Right renal cortex interstitium (tissue), 3 donors: ENCODE data around the gene CD24. TPM values are rescaled to one million over a fixed set of nuclear protein-coding genes. Genes with fewer than 3 reads are reported as not detected.
A peak's percentile ranks its signal among the peaks of the same experiment; 100 is the strongest.
"Not testable (repeated sequence)": the region's sequence is repeated elsewhere in the genome, so short reads cannot be mapped to it uniquely, and the experiment has no call there.

ENCODE experiments used
- DNase-seq, 3 donors: peaks; one replicate each; pipeline ENCODE4 v3.0.0-alpha.2; 2013; ENCODE audit warnings: low read depth in 3 of 3, low spot score in 2 of 3
- polyA plus RNA-seq, 3 donors: library from polyadenylated mRNA; unstranded; fragments of 120-200 nt; gene quantifications; one replicate each; pipeline ENCODE4 v1.2.1, GENCODE V29; 2013; ENCODE audit not compliant: insufficient read length in 3 of 3

Gene CD24
- polyA plus RNA-seq, 3 donors, result 1,045 to 1,256 (median 1,071) TPM

DNA sequence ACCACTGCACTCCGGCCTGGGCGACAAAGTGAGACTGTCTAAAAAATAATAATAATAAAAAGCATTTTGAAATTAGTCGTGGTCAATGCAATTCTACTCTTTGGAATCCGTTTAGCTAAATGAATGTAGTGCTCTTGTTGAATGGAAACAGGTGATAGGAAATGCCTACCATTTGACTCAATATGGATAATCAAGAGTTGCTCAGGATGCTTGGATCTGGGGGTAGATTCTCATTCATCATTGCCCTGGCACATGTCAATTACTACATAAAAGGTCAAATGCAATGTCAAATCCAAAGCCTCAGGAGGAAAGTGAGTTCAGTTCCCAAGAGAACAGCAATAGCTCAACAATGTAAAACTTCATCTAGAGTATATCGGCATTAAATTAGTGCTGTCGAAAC, 3.8 kb downstream of the CD24 start:
- not testable (repeated sequence) for DNase-seq

DNA sequence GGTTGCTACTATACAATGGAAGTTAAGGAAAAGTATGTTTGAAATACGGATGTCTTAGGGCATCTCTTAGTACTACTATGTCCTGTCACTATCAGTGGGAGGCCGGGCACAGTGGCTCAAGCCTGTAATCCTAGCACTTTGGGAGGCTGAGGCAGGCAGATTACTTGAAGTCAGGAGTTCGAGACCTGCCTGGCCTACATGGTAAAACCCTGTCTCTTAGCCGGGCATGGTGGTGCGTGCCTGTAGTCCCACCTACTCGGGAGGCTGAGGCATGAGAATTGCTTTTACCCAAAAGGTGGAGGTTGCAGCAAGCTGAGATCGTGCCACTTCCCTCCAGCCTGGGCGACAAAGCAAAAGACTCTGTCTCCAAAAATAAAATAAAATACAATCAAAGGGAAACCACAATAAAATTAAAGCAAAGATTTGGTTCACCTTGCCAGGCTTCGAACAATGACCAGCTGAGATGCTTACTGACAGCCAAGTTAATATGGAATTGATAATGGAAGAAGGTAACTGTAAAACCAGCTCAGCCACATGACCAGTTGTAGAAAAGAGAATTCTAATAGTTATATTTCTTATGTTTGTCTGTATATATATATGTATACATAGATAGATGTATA, 6.5 kb downstream of the CD24 start:
- DNase-seq, result no peak

DNA sequence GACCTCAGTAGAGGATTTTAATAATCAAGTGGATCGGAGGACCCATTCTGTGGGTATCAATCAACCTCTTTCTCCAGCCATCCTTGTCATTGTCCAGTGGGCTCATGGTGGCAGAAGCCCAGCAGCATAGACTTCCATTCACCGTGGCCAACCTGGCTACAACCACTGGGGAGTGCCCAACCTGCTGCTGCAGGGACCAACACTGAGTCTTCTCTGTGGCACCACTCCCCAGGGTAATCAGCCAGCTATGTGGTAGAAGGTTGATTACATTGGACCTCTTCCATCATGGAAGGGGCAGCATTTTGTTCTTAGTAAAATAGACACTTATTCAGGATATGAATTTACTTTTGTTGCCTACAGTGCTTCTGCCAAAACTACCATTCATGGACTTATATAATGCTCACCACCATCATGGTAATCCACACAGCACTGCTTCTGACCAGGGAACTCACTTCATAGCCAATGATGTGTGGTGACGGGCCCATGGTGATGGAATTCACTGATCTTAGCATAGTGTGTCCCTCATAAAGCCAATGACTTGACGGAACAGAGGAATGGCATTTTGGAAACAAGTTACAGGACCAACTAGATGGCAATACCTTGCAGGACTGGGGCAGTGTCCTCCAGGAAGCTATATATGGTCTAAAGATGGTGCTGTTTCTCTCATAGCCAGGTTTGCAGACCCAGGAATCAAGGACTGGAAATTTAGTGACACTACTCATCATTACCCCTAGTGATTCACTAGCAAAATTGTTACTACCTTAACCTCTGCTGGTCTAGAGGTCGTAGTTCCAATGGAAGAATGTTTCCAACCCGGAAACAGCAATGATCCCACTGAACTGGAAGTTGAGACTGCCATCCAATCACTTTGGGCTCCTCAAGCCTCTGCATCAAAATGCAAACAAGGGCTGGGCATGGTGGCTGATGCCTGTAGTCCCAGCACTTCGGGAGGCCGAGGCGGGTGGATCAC, 7.6 kb downstream of the CD24 start:
- DNase-seq, result no peak

DNA sequence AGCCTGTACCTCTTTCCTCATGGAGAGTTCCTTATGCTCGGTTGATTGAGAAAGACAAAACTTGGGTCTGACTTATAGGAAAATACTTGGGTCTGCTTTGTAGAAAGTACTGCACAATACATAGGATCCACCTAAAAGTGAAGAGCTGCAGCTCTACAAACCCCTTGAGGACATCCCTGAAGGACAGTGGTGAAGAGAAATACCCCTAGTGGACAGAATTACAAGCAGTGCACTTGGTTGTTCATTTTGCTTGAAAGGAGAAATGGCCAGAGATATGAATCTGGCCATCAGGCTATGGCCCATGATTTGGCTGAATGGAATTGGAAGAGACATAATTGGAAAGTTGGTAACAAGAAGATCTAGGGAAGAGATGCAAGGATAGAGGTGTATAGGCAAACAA, 8.3 kb downstream of the CD24 start:
- DNase-seq, result no peak

DNA sequence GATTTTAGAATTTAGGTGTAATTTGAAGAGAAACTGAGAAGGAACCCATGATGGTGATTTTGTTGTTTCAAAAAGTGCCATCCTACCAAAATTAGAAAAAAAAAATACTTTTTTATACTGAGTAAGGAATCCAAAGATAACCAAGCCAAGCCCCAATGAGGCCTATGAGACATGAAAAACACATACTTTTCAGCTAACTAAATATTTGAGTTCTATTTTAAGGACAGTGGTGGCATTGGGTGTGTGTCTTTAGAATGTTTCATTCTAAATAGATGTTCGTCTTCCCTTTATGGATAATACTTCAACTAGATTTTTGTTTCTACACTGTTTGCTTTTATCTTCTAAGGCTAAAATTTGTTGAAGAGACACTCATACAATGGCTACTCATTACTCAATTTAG, 9.6 kb downstream of the CD24 start:
- DNase-seq, result no peak

DNA sequence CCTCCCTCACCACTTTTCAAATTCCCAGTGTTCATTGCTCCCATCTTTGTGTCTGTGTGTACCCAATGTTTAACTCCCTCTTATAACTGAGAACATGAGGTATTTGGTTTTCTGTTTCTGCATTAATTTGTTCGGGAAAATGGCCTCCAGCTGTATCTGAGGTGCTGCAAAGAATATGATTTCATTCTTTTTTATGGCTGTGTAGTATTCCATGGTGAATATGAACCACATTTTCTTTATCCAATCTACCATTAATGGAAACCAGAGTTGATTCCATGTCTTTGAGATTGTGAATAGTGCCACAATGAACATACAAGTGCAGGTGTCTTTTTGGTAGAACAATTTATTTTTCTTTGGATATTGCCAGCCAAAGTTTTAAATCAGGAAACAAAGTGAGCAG, 10.4 kb downstream of the CD24 start:
- DNase-seq, result no peak

DNA sequence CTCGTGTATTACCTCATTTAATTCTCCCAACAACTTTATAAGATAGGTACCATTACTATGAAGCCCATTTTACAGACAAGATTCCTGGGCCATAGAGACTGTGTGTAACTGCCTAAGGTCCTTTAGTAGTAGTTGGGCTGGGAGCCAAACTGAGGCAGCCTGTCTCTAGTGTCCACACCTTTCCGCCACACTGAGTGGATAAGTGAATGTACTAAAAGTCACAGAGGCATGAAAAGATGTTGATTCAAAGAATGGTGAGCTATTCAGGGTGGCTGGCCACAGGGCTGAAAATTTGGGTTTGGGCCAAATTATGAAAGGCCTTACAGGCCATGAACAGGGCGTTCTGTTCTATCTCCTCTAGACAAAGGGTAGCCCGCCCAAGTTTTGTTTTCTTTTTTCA, 11.0 kb downstream of the CD24 start:
- DNase-seq, result no peak

DNA sequence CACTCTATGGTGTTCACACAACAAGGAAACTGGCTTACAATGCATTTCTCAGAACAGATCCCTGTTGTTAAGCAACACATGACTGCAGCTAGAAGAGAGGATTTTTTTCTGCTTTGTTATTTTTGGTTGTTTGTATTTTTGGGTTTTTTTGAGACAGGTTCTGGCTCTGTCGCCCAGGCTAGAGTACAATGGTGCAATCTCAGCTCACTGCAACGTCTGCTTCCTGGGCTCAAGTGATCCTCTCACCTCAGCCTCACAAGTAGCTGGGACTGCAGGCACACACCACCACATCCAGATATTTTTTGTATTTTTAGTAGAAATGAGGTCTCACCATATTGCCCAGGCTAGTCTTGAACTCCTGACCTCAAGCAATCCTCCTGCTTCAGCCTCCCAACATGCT, 12.7 kb downstream of the CD24 start:
- DNase-seq, result no peak

DNA sequence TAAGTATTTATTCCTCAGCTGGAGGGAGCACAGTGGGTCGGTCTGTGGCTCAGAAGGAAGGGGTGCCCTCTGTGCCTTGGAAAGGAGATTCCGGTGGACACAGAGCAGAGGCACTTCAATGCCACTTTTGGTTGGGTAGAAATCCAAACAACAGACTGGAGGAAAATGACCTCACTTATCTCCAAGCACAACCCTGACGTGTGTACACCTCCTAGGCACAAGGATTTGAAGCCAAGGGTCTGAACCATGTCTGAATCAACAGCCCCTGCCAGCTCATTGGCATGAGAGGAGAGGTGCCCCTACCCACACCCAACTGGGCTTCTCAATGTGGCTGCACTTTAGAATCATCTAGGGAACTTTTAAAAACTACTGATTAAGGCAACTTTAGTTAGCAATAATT, 13.4 kb downstream of the CD24 start:
- no peak for DNase-seq

DNA sequence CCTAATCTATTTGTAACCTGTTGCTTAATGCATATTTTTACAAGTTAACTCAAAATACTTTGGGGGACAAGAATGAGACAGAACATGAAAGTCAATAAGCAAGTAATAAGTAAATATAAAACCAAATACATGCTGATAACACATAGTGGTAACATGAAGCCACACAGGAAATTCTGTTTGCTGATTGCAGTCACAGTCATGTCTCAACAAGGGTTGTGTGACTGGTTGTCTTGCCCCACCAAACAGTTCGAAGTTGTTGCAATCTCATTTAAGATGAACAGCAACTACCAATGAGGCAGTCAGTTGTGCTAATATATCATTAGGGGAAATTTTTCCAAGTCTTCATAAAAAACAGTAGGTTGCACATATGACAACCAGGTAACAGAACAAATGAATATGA, 14.5 kb downstream of the CD24 start:
- no peak for DNase-seq

DNA sequence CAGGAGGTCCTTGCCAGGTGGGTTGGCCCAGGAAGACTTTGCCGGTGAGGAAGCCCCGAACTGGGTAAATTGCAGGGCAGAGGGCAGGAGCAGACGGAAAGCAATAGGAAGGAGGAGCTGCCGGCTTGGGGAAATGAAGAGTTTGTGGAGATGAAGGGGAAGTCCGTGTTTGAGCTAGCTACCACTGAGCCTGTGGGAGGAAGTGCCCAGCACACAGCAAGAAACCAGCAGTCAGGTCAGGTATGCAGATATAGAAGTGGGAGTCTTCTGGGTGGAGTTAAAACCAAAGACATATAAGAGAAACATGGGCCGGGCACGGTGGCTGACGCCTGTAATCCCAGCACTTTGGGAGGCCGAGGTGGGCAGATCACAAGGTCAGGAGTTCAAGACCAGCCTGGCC, 34.7 kb downstream of the CD24 start:
- no peak for DNase-seq

DNA sequence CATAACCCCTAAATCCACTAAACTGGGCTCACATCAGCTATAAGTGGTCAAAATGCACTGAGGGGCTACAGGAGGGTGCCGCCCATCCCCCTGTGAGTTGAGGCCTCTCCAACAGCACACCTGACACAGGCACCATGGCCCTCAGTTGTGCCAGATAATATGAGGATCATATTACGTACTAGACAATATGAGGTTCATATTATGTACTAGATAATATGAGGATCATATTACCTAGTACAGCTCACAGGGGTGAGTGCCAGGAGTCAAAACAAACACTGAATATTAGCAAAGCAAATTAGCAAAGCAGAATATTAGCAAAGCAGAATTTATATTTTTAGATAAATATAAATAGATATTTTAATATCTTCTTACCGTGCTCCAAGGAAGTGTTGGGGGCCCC, 35.3 kb downstream of the CD24 start:
- DNase-seq, result no peak

DNA sequence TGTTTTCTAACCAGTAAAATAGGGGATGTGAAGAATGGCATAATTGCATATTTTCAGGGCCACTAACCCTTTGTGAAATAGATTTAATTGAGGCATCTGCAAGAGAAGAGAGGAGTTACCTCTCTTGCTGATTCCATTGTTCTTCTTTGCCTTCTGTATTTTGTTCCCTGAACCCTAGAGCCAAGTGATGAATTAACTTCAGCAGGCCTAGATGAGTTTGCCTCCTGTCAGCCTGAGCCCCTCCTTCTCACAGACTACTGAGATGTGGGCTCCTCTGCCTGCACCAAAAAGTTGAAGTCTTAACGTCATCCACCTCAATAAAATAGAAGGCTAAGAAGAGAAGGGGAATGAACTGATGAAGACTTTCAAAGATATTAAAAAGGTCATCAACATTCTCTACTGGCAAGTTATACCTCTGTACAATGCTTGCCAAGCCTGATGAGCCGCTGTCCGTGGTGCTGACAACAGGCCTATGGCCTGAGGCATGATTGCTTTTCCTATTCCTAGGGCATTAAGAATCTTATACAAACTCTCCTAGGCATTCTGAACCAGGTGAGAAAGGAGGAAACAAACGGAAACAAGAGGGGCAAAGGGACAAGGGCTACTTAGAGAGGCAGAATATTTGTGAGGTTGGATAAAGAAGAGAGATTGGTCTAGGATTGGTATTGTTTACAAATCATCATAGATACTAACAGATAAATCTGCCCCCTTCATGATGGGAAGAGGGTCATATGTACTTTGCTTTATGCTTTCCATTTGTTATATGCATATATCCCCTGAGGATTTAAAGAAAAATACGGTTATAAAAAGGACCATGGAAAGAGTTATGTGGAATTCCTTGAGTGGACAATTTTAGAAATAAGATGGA, 46.8 kb downstream of the CD24 start:
- DNase-seq, result peak; percentile 20 to 67 (median 44)

DNA sequence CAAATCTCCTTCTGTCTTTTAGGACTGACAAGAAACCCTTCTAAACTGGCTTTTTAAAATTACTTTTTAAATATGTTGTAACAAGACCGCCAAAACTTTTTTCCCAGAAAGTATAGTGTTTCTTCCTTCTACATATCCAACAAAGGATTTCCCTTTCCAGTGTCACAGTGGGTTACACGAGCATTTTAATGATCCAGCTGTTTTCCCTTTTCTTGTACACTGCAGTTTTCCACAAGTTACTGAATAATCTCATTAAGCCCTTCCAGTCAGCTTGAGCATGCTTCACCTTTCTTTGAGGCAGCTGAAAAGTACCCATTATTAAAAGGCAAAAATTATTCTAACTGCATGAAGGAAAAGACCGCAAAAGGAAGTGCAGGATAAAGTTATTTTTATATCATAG, 48.6 kb downstream of the CD24 start:
- DNase-seq, result no peak

DNA sequence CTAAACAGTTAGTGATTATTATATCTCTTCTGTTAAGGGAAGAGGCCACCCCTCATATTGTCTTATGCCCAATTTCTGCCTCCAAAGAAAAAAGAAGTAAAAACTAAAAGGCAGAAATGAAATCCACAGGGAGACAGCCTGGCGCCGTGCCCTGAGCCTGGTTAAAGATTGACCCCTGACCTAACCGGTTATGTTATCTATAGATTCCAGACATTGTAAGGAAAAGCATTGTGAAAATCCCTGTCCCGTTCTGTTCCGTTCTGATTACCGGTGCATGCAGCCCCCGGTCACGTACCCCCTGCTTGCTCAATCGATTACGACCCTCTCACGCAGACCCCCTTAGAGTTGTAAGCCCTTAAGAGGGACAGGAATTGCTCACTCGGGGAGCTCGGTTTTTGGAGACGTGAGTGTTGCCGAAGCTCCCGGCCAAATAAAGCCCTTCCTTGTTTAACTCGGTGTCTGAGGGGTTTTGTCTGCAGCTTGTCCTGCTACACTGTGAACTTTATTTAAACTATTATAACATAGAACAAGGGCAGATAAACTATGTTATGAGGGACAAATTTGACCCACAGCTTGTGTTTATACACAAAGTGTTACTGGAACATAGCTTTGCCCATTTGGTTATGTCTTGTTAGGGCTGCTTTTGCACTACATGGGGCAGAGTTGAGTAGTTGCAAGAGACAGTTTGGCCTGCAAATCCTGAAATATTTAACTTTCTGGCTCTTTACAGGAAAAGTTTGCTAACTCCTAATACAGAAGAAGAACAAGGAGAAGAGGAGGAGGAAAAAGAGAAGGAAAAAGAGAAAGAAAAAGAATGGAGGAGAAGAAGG, 49.6 kb downstream of the CD24 start:
- no peak for DNase-seq

DNA sequence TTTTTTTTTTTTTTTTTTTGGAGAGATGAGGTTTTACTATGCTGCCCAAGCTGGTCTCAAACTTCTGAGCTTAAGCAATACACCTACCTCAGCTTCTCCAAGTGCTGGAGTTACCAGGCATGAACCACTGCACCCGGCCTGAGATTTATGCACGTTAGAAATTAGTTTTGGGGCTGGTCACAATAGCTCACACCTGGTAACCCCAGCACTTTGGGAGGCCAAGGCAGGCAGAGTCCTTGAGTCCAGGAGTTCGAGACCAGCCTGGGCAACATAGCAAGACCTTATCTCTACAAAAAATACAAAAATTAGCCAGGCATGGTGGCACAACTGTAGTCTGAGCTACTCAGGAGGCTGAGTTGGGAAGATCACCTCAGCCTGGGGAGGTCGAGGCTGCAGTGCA, 51.9 kb downstream of the CD24 start:
- no peak for DNase-seq
